ENCODE measurements around the gene RRP8. TPM values are rescaled to one million over a fixed set of nuclear protein-coding genes. Genes with fewer than 3 reads are reported as not detected.

Gene RRP8
- total and polyA plus RNA-seq, 2 donors (not counting 1 experiment from before 2014, with no cell fraction given): 8.6 to 29.4 TPM

GRCh38 chr11:6561288-6561687 is 42.1 kb downstream of the RRP8 start:
- no peaks in the 10 kb centered on the region for H3K4me1 Mint-ChIP-seq
- no peak for TF ChIP-seq EZH2 (IDR thresholded peaks at IDR 0.05; ENCODE audit: borderline replicate concordance, insufficient read depth, low read depth, low read length, poor library complexity, severe bottlenecking)
- TF ChIP-seq CTCF (IDR thresholded peaks at IDR 0.05): no peak
- H3K27ac Mint-ChIP-seq: no peak overlapping the region
- DNase-seq (no peak), ATAC-seq (ENCODE audit: low read depth) (no peak)
- H4K20me1 ChIP-seq (ENCODE audit: control insufficient read depth, insufficient read depth, low read length, poor library complexity, severe bottlenecking): no peaks in the 10 kb centered on the region
- H3K27me3 ChIP-seq (replicated peaks in 1 of 4; ENCODE audit: control extremely low read depth in 1 of 4, control insufficient read depth in 3 of 4, insufficient read depth in 4 of 4, low read length in 3 of 4): no peaks in the 10 kb centered on the region
- H3K4me1 ChIP-seq (ENCODE audit: control insufficient read depth in 2 of 2, insufficient read depth in 2 of 2, low read length in 2 of 2): no peaks in the 10 kb centered on the region
- H2AFZ ChIP-seq (ENCODE audit: insufficient read depth, low read depth, low read length, poor library complexity, severe bottlenecking): no peak overlapping the region
- no peak overlapping the region for H3K27ac ChIP-seq (ENCODE audit: low read length in 2 of 2)
- no peaks in the 10 kb centered on the region for H3K9me3 Mint-ChIP-seq (ENCODE audit: insufficient read depth)
- H3K9ac ChIP-seq (ENCODE audit: low read length): no peak overlapping the region
- H3K4me3 Mint-ChIP-seq: no peak overlapping the region
- H3K79me2 ChIP-seq (ENCODE audit: control insufficient read depth, insufficient read depth, low read length): no peaks in the 10 kb centered on the region
- H3K4me2 ChIP-seq (replicated peaks; ENCODE audit: low read depth, low read length, poor library complexity, severe bottlenecking): no peak overlapping the region
- H3K27me3 Mint-ChIP-seq: no peaks in the 10 kb centered on the region
- ChIA-PET CTCF (interaction anchor here (0.9 to 1.2 kb wide), 2 partner anchors 55 to 106 kb away, joined by 3 to 4 read pairs; no protein-coding TSS in a partner anchor), POLR2A (no interaction called here)
- peaks cover 0 to 2% of the 10 kb centered on the region in 2 experiments for H3K36me3 ChIP-seq (replicated peaks in 1 of 2; ENCODE audit: control extremely low read depth in 1 of 2, control insufficient read depth in 1 of 2, extremely low read depth in 1 of 2, insufficient read depth in 2 of 2, low read length in 1 of 2)
- H3K4me3 ChIP-seq (ENCODE audit: control extremely low read depth in 1 of 5, extremely low read depth in 1 of 5, insufficient read depth in 1 of 5, low read depth in 2 of 5, low read length in 4 of 5): no peak overlapping the region
- intact Hi-C loops (cut with micrococcal nuclease): no loop called here
- WGBS (ENCODE audit: insufficient coverage): no CpG with 5 or more reads among the region's 3 CpGs
- H3K9me3 ChIP-seq (ENCODE audit: control extremely low read depth in 1 of 3, control insufficient read depth in 2 of 3, insufficient read depth in 1 of 3, low read length in 2 of 3): no peaks in the 10 kb centered on the region

GRCh38 chr11:6559369-6559768 is 44.0 kb downstream of the RRP8 start:
- Histone ChIP-seq H3K79me2 (ENCODE audit: control insufficient read depth, insufficient read depth, low read length) (no peaks in the 10 kb centered on the region), H2AFZ (ENCODE audit: insufficient read depth, low read depth, low read length, poor library complexity, severe bottlenecking) (no peak overlapping the region), H3K9ac (ENCODE audit: low read length) (no peak overlapping the region), H3K27ac (ENCODE audit: low read length in 2 of 2) (no peak overlapping the region), H3K4me1 (ENCODE audit: control insufficient read depth in 2 of 2, insufficient read depth in 2 of 2, low read length in 2 of 2) (no peaks in the 10 kb centered on the region), H3K27me3 (replicated peaks in 1 of 4; ENCODE audit: control extremely low read depth in 1 of 4, control insufficient read depth in 3 of 4, insufficient read depth in 4 of 4, low read length in 3 of 4) (no peaks in the 10 kb centered on the region), H3K4me3 (ENCODE audit: control extremely low read depth in 1 of 5, extremely low read depth in 1 of 5, insufficient read depth in 1 of 5, low read depth in 2 of 5, low read length in 4 of 5) (no peak overlapping the region), H3K9me3 (ENCODE audit: control extremely low read depth in 1 of 3, control insufficient read depth in 2 of 3, insufficient read depth in 1 of 3, low read length in 2 of 3) (no peaks in the 10 kb centered on the region), H3K36me3 (replicated peaks in 1 of 2; ENCODE audit: control extremely low read depth in 1 of 2, control insufficient read depth in 1 of 2, extremely low read depth in 1 of 2, insufficient read depth in 2 of 2, low read length in 1 of 2) (peaks cover 0 to 2% of the 10 kb centered on the region in 2 experiments), H3K4me2 (replicated peaks; ENCODE audit: low read depth, low read length, poor library complexity, severe bottlenecking) (no peak overlapping the region), H4K20me1 (ENCODE audit: control insufficient read depth, insufficient read depth, low read length, poor library complexity, severe bottlenecking) (no peaks in the 10 kb centered on the region)
- Mint-ChIP-seq H3K27me3 (no peaks in the 10 kb centered on the region), H3K4me3 (no peak overlapping the region), H3K9me3 (ENCODE audit: insufficient read depth) (no peaks in the 10 kb centered on the region), H3K4me1 (no peaks in the 10 kb centered on the region), H3K27ac (no peak overlapping the region)
- DNase-seq: no peak
- ChIA-PET CTCF (interaction anchor here (1.1 kb wide), 1 partner anchor 196 kb away, joined by 4 read pairs; no protein-coding TSS in a partner anchor), POLR2A (no interaction called here)
- TF ChIP-seq EZH2 (IDR thresholded peaks at IDR 0.05; ENCODE audit: borderline replicate concordance, insufficient read depth, low read depth, low read length, poor library complexity, severe bottlenecking) (no peak), CTCF (IDR thresholded peaks at IDR 0.05) (no peak)
- no peak for ATAC-seq (ENCODE audit: low read depth)
- 83% methylated on average over 1 of the region's 1 CpG for WGBS (ENCODE audit: insufficient coverage)
- intact Hi-C loops (cut with micrococcal nuclease): no loop called here

All from B cell (primary cell).